ENCODE measurements around the gene TMOD2.

The TMOD2 gene

DNA sequence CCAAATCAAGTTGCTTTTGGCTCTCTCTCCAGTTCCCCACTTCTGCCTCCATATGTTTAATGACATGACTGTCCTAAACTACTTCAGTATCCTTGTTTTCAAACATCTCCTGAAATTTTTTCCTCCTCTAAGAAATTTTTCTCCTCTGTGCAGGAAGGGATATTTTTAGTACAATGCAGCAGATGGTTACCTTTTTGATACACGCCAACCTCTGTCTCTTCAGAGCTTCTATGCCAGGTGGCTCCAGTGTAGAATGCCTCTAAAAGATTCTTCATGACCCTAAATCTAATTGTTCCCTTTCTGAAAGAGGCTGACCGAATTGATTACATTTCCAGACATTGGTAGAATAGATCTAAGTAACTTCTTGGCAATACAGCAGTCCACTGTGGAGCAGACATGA lies 111.7 kb downstream of the TMOD2 start:
- DNase-seq: no peak

DNA sequence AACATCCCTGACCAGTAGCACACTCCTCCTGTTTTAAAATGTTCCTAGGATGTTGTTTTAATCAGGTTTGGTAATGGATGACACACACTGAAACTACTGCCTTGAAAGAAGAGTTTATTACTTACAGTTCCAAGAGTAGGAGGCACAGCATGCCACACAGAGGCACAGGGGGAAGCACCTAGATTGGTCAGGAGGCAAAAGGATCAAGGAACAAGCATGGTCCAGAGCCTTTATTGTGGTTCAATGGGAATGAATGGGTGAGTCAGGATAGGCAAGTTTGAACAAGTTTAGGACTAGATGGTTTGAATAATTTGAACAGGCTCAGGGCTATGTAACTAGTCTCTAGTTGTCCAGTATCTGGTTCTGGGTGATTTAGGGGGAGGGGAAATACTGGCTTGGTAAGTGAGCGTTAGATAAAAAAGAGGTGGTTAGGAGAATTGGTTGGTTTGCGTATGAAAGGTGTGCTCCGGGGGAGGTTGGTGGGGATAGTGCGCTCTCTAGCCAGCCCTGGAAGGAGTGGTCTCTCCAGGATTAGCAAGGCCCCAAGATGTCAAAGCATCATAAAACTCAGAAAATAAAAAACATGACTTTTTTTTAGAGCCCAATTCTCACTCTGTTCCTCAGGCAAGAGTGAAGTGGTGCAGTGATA lies 113.1 kb downstream of the TMOD2 start:
- DNase-seq: no peak

DNA sequence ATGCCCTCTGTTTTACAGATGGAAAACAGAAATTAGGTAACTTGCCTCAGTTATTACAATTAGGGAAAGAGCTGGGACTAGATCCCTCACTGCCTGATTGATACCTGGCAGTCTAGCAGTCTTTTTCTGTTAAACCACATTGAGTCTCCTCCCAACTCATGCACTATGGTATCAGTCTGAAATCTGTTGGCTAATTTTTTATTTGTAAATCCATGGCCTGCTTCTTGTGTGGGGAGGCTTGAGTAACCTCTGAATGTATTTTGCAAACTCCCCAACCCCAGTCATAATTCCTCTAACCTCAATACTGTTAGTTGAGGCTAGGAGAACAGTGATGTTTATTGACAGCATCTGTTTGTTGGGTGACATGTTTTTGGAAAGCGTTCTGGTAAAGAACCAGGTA lies 113.9 kb downstream of the TMOD2 start:
- no peak for DNase-seq

All from NCI-H82 (cell line).